Bone marrow (tissue), 2 donors: ENCODE measurements around the gene CBX3.
"Not testable (repeated sequence)": the region's sequence is repeated elsewhere in the genome, so short reads cannot be mapped to it uniquely, and the experiment has no call there.

Source experiments
- DNase-seq, 2 donors: peaks; one replicate each; lab custom pipeline; 2025; lab: John Stamatoyannopoulos, UW

CBX3 gene

DNA sequence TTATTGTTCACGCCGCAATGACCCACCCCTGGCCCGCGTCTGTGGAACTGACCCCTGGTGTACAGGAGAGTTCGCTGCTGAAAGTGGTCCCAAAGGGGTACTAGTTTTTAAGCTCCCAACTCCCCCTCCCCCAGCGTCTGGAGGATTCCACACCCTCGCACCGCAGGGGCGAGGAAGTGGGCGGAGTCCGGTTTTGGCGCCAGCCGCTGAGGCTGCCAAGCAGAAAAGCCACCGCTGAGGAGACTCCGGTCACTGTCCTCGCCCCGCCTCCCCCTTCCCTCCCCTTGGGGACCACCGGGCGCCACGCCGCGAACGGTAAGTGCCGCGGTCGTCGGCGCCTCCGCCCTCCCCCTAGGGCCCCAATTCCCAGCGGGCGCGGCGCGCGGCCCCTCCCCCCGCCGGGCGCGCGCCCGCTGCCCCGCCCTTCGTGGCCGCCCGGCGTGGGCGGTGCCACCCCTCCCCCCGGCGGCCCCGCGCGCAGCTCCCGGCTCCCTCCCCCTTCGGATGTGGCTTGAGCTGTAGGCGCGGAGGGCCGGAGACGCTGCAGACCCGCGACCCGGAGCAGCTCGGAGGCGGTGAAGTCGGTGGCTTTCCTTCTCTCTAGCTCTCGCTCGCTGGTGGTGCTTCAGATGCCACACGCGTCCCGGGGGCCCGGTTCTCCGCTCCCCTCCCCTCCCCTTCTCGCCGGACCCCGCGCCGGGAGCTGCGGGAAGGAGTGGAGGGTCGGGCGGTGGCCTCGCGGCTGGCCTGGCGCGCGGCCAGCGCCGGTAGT, at the start of gene CBX3:
Gene CBX3, plus strand, starts transcription at position 499 of the 772 bp plus-strand sequence. CDS start 1,254 bp downstream, outside the sequence.
- DNase-seq, result peak in 1 of 2 donors; percentile 89

DNA sequence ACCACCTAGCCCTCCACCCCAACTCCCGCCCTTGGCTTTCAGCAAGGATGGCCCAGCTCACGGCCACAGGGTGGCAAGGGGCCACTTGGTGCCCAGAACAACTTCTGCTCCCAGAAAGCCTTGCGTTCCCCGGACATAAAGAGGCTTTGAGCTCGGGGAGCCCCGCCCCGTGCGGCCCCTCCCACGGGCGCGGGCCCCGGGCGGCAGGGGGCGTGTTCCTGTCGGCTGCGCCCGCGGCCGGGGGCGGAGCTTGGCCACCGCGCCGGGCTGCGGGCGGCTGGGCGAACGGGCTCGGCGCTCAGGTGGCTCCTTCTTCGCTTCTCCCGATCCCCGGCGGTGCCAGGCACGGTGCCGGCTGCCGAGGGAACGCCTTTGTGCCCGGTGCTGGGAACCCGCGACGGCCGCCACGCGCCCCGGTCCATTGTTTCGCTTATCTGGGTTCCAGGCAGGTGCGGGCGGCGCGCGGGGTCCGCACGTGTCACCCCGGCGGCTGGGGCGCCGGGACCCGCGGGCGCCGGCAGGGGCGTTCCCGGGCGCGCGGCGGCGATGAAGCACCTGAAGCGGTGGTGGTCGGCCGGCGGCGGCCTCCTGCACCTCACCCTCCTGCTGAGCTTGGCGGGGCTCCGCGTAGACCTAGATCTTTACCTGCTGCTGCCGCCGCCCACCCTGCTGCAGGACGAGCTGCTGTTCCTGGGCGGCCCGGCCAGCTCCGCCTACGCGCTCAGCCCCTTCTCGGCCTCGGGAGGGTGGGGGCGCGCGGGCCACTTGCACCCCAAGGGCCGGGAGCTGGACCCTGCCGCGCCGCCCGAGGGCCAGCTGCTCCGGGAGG, 49.4 kb upstream of the CBX3 start, which contains the start of gene NFE2L3:
Gene NFE2L3, plus strand, starts transcription at position 246 of the 829 bp plus-strand sequence. Its CDS starts 301 bp downstream, at position 547.
- DNase-seq, result peak in 1 of 2 donors; percentile 37

DNA sequence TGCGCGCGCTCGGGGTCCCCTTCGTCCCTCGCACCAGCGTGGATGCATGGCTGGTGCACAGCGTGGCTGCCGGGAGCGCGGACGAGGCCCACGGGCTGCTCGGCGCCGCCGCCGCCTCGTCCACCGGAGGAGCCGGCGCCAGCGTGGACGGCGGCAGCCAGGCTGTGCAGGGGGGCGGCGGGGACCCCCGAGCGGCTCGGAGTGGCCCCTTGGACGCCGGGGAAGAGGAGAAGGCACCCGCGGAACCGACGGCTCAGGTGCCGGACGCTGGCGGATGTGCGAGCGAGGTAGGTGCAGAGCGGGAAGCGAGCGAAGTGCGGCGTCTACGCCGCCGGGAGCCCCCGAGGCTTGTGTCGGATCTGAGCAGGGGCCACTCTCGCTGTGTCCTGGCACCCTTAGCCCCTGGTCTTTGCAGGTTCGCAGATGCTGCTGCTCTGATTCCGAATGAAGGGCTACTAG, 48.7 kb upstream of the CBX3 start:
- not testable (repeated sequence) for DNase-seq

DNA sequence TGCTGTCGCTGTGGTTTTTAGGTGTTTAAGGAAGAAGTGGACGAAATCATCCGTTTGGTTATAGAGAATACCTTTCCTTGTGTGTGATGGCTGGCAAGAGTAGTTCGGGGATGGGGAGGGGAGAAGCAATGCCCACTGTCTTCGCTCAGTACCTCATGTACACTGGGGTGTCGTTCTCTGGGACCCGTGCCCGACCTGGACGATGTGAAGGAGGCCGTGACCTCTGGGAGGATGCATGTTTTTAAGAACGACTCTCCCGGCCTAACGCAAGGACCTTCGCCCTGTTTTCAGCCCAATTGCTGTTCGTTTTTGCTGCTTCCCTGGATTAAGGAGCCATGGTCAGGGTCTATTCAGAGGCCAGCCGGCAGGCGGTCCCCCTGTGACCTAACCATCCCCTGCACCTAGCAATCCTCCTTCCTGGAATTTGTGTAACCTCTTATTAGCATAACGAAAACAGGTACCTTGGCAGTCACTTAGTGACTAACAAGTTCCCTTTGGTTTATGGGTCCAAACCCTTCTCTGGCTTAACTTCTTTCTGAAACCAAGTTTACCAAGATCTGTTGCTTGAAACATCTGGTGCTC, 48.2 kb upstream of the CBX3 start:
- DNase-seq, result no peak

DNA sequence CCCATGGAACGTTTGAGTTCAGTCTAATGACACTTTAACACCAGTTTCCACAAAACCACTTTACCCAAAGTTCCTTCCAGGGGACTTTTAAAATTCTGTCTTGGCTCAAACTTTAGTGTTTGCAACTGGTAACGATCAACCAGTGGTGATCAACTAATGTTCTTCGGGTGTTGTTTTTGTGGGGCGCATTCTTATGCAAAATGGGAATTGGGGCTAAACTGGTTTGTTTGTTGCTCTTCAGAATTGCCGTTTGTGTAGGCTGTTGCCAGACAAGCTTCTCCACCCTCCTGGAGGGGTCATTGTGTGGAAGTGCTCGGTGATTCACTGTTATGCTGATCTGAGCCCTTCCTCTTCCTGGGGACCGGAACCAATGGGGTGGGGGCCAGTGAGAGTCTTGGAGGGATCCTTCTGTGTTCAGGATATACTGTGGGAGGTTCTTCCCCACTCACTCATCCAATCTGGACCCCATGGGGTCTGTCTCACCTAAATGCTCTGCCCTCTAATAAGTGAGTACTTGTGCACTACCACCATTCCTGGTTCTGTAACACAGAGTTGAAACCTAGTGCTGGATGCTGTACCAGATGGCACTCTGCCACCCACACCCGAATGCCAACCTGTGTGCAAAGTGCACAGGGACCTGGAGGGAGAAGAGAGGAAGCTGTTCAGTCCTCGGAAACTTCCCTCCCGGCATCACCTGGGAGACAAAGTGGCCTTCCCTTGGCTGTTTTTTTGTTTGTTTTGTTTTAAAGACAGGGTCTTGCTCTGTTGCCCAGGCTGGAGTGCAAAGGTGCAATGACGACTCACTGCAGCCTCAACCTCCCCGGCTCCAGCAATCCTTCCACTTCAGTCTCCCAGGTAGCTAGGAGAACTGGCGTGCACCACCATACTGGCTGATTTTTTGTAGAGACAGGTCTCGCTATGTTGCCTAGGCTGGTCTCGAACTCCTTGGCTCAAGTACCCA, 47.4 kb upstream of the CBX3 start:
- no peak for DNase-seq

DNA sequence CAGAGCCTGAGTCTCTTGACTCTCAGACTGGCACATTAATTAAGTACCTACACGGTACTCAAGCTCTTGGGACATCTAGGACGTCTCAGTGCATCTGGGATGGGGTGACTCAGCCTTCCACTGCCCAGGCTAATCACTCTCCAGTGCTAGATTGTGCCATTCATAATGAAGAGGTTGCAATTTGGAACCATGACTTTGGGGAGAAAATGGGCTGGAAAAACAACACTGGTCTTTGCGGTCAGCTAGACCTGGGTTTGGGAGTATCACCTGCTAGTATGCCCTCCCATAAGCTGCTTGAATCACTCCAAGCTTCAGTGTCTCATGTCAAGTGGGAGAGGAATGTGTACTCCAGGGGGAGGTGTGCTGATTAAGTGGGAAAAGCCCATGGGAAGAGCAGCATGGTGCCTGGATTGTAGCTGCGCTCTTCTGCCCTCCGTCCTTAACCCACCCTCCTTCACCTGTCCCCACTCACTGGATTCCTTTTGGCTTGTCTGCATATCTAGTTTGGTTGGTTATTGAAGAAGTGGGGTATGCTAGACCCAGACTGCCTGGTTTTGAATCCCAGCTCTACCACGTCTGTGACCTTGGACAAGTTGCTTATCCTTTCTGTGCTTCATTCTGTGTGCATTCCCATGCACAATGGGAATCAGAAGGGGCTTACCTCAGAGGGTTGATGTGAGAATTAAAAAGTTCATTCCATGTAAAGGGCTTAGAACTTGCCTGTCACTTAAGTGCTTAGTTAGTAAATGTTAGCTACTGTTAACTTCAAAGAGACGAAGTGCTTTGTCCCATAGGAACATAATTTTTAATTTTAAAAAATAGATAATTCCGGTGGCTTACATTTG, 45.8 kb upstream of the CBX3 start:
- no peak for DNase-seq

DNA sequence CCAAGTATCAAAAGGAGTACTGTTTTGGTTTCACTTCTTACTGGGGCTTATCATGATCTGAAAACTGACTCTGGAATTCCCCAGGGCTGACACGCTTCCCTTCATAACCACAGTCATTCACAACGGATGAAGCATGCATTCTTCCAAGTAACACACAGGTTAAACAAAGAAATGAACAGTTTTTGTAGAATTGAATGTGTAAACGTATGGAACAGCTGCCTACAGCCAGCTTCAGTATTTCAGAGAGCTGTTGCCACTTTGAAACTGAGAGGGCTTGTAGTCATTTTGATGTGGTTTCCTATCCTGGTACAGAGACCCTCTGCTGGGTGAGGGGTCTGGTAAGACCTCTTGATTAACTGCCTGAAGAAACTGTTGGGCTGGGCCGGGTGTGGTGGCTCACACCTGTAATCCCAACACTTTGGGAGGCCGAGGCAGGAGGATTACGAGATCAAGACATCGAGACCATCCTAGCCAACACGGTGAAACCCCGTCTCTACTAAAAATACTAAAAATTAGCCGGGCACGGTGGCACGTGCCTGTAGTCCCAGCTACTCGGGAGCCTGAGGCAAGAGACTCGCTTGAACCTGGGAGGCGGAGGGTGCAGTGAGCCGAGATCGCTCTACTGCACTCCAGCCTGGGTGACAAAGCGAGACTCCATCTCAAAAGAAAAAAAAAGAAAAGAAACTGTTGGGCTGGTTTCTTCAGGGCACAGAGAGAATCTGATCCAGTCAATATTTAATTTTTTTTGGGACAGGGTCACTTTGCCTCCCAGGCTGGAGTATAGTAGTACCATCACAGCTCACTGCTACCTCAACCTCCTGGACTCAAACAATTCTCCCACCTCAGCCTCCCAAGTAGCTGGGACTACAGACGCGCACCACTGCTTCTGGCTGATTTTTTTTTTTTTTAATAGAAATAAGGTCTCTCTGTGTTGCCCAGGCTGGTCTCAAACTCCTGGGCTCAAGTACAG, 44.8 kb upstream of the CBX3 start:
- DNase-seq, result peak in 1 of 2 donors; percentile 67

DNA sequence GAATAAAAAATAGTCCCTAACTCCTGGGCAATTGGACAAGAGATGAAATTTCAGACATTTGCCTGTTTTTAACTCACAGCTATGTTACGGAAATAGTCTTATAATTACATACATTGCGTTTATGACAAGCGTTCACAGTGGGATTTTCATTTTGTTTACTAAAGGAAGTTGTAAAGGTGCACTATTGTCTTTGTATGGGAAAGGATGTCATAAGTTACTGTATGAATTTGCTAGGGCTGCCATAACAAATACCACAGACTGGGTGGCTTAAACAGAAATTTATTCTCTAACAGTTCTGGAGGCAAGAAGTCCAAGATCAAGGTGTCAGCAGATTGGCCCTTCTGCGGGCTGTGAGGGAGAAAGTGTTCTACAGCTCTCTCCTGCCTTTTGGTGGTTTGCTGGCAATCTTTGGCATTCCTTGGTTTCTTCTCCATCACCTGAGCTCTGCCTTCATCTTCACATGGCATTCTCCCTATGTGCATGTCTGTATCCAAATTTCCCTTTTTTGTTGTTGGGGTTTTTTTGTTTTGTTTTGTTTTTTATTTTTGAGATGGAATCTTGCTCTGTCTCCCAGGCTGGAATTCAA, 43.9 kb upstream of the CBX3 start:
- no peak for DNase-seq

DNA sequence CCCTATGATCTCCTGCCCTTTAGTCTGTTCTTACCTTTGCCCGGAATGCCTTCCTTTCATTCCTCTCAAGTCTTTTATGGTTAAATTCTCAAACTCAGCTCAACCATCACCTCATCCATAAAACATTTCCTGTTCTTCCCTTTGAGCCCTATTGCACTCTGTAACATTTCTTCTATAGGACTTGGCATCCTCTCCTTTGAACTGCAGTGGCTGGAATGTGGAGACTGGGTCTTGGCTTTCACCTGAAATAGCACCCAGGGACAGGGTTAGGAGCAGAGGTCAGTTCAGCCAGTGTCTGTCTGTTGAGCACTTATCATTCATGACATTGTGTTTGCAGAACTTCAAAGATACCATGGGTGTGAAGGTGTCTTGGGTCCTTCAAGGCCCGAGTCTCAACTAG, 42.3 kb upstream of the CBX3 start:
- no peak for DNase-seq

DNA sequence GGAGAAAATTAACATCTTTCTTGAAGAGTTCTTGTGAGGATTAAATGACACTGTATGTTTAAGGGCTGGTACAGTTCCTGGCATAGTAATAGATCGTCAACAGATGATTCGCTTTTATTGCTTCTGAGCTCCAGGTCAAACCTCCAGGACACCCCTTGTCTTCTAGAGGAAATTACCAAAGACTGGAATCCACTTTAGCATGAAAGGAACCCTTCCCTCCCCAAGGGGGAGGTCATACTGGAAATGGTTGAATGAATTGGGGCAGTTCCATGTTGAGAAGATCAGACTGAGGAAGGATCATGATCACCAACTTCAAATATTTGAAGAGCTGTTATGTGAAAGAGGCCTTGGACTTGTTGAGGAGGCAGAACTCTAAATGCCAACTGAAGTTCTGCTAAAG, 40.6 kb upstream of the CBX3 start:
- DNase-seq, result no peak

DNA sequence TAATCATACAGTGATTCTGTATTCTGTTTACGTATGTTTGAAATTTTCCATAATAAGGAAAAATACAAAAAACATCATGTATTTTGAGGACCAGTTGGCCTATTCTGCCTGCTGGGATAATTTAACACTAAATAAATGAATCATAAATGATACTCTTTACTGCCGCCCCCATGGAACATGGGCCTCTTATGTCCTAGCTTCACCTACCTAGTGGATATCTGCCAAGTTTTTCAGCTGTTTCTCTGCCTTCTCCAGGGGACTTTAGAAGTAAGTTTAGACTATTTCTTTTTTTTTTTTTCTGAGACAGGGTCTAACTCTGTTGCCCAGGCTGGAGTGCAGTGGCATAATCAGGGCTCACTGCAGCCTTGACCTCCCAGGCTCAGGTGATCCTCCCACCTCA, 39.1 kb upstream of the CBX3 start:
- no peak for DNase-seq

DNA sequence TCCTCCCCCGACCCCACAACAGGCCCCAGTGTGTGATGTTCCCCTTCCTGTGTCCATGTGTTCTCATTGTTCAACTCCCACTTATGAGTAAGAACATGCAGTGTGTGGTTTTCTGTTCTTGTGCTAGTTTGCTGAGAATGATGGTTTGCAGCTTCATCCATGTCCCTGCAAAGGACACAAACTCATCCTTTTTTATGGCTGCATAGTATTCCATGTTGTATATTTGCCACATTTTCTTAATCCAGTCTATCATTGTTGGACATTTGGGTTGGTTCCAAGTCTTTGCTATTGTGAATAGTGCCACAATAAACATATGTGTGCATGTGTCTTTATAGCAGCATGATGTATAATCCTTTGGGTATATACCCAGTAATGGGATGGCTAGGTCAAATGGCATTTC, 37.7 kb upstream of the CBX3 start:
- not testable (repeated sequence) for DNase-seq

DNA sequence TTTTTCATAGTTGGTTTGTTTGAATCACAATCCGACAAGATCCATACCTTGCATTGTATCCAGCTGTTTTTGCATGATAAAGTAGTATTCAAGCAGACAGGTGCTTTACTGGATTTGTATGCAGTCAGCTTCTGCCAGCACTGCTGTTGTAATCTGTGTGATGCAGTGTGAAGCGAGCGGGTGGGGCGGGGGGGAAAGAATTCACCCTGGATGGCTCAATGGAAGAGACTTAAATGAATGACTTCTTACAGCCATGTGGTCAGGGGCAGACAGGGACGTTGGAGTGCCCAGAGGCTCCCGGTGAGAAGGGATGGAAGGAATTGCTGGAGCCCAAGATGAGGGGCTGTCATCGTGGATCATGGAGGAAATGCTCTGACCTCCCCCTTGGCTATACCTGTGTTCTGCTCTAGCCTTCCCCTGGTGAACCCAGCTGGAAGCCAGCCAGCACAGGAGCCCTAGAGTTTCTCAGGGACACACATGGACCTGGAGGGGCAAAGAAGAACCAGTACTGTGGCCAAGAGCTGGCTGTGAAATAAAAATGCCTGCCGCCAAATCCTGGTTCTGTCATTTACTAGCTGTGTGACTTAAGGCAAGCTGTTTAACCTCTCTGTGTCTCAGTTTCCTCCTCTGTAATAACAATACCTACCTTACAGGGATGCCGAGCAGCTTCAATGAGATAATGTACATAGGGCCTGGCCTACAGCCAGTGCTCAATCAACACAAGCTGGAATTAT, 35.4 kb upstream of the CBX3 start:
- DNase-seq, result no peak

DNA sequence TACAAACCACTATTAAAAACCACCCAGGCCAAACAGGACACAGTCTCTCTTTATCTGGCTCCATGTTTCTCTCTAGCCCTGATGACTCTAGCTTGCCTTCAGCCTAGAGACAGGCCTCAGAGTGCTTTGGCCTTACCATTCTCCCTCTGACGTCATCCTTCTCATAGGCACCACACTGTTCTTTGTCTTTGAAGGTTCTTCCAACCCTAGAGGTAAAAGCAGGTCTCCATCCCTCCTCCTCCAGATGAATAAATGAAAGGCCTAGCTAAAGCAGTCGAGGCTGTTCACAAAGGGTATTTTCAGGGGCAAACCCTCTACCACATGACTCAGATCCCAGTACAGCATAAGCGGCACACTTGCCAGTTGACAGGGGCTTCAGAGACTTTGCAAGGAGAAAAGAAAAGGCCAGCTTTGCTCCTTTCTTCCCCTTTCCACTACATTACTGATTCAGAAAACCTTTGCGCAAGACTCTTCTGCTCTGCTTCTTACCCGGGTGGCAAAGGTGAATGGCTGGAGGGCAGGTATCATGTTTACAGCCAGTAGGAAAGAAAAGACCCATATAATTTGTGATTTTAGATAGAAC, 34.8 kb upstream of the CBX3 start:
- DNase-seq, result no peak

DNA sequence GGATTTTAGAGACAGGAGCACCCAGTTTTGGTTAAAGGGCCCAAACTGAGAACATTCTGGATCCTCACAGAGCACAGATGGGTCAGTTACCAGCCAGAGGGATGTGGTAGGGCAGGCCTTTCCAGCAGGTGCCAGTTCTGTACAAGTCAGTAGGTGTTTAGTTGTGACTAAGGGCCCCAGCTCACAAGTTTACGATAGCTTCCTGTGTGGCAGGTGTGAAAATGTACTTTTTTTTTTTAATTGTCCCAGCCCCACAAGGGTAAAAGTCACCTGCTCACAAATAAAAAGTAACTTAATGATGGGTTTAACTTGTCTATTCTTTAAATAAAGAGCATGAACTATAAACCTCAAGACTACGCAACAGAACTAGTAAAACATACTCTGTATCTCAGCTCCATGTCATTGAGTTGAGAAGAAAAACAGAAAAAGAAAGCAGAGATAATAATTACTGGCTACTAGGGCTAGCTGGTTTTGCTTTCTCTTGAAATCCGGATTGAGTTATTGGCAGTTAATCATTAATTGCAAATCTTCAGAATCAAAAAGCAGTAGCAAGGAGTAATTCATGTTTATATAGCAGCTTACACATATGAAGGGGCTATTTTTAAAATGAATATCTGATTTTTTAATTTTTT, 34.1 kb upstream of the CBX3 start:
- no peak for DNase-seq

DNA sequence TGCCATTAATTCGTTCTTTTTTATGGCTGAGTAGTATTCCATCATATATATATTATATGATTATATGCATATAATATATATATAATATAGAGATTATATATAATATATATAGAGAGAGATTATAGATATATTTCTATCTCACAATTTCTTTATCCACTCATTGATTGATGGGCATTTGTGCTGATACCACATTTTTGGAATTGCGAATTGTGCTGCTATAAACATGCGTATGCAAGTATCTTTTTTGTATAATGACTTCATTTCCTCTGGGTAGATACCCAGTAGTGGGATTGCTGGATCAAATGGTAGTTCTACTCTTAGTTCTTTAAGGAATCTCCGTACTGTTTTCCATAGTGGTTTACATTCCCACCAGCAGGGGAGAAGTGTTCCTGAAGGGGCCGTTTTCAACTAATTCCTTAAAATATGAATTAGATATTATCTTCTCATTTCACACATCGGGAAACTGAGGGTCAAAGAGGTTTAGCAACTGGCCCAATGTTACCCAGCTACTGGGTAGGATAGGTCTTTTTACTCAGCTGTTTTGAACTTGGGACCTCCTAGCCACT, 33.0 kb upstream of the CBX3 start:
- no peak for DNase-seq

DNA sequence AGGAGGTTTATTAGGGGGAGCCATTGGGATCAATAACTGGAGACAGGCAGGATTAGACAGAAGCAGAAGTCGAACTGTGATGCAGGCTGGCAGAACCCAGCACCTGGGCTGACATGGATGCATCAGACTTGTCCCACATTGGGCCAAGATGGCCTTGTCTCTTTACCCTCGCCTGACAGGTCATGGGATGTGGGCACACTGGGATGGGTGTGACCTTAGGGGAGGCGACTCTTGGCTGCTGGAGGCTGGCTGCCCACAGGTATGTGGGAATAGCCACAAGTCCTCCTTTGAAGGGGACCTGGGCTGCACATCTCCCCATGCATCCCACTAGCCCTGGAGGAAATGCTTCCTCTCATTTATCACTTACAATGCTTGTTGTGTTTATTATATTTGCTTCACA, 32.3 kb upstream of the CBX3 start:
- no peak for DNase-seq
